Measurements from ENCODE around the gene EIF4G3. TPM values are rescaled to one million over a fixed set of nuclear protein-coding genes. Genes with fewer than 3 reads are reported as not detected.
"Not testable (repeated sequence)": the region's sequence is repeated elsewhere in the genome, so short reads cannot be mapped to it uniquely, and the experiment has no call there.

EIF4G3 gene
- total and polyA plus RNA-seq, 5 donors, result 17.9 to 48.5 (median 42.7) TPM

DNA sequence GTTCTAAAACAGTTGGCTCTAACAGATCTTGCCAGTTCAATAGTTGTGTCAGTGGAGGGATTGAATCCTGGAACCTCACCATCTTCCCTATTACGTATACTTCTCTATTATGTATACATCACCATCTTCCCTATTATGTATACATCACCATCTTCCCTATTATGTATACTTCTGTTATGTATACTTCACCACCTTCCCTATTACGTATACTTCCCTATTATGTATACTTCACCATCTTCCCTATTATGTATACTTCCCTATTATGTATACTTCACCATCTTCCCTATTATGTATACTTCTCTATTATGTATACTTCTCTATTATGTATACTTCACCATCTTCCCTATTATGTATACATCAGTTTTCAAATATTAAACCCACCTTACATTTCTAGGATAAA, 355.2 kb downstream of the EIF4G3 start:
- intact Hi-C loops (cut with DNase I), result no loop called here
- H3K4me3 ChIP-seq (ENCODE audit: low read length), result no peak overlapping the region
- H3K27ac ChIP-seq (ENCODE audit: low read length), result no peak overlapping the region
- H3K27me3 ChIP-seq (ENCODE audit: control insufficient read depth, insufficient read depth), result no peaks in the 10 kb centered on the region
- H3K9me3 ChIP-seq (ENCODE audit: control insufficient read depth, low read length), result no peaks in the 10 kb centered on the region
- no peaks in the 10 kb centered on the region for H3K4me1 ChIP-seq (ENCODE audit: control insufficient read depth, insufficient read depth, low read length)
- no peak for ATAC-seq
- DNase-seq, result no peak
- WGBS, result 49% methylated on average over 2 of the region's 2 CpGs

DNA sequence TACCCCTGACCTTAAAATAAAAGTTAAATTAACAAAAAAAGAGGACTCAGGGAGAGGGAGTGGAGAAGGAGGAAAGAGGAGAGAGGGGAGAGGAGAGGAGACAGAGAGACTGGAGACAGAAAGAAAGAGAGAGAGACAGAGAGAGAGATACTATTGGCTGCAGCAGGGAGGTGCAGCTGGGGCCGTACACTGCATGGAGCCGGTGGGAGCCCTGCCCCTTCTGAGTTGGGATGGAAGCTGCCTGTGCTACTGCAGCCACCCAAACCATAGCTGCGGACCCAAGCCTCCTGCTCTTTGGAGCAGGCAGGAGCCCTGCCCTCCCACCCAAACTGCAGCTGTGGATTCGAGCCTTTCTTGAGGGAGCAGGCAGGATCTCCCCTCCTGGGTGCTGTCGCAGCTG, 356.9 kb downstream of the EIF4G3 start:
- ATAC-seq (no peak), DNase-seq (no peak)
- Histone ChIP-seq H3K9me3 (ENCODE audit: control insufficient read depth, low read length) (no peaks in the 10 kb centered on the region), H3K27me3 (ENCODE audit: control insufficient read depth, insufficient read depth) (no peaks in the 10 kb centered on the region), H3K27ac (ENCODE audit: low read length) (no peak overlapping the region), H3K4me1 (ENCODE audit: control insufficient read depth, insufficient read depth, low read length) (no peaks in the 10 kb centered on the region), H3K4me3 (ENCODE audit: low read length) (no peak overlapping the region)
- WGBS, result 92% methylated on average over 5 of the region's 5 CpGs
- intact Hi-C loops (cut with DNase I), result no loop called here

DNA sequence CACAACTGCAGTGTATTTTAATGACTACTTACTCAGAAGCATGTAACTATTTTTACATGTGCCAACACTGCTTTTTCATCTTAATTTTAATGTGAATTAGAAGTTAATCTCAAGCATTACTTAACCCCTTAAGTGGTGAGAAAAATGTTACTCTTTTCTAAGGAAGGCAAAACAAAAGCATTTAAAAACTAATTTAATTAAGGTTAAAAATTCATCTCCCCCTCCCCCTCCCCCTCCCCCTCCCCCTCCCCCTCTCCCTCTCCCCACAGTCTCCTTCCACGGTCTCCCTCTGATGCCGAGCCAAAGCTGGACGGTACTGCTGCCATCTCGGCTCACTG, 362.2 kb downstream of the EIF4G3 start:
- ATAC-seq, result no peak
- H3K27ac ChIP-seq (ENCODE audit: low read length), result no peak overlapping the region
- H3K4me1 ChIP-seq (ENCODE audit: control insufficient read depth, insufficient read depth, low read length), result no peaks in the 10 kb centered on the region
- intact Hi-C loops (cut with DNase I), result no loop called here
- no CpG with 5 or more reads among the region's 4 CpGs for WGBS
- no peak overlapping the region for H3K4me3 ChIP-seq (ENCODE audit: low read length)
- no peaks in the 10 kb centered on the region for H3K27me3 ChIP-seq (ENCODE audit: control insufficient read depth, insufficient read depth)
- no peaks in the 10 kb centered on the region for H3K9me3 ChIP-seq (ENCODE audit: control insufficient read depth, low read length)
- no peak for DNase-seq

DNA sequence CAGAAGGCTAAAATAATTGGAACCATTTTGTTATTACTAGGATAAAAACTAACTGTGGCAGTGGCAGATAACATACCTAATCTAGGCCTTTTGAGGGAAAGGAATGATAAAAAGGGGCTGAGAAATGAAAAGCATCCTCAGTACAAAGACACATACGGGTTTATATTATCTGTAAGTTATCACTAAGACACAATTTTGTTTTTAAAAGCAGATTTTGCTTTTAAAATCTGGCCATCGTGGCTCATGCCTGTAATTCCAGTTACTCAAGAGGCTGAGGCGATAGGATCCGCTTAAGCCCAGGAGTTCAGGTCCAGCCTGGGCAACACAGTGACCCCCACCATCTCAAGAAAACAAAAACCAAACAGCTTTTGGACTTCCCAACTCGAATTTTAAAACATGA, 364.8 kb downstream of the EIF4G3 start:
- intact Hi-C loops (cut with DNase I), result no loop called here
- no peak for ATAC-seq
- WGBS, result 68% methylated on average over 5 of the region's 5 CpGs

DNA sequence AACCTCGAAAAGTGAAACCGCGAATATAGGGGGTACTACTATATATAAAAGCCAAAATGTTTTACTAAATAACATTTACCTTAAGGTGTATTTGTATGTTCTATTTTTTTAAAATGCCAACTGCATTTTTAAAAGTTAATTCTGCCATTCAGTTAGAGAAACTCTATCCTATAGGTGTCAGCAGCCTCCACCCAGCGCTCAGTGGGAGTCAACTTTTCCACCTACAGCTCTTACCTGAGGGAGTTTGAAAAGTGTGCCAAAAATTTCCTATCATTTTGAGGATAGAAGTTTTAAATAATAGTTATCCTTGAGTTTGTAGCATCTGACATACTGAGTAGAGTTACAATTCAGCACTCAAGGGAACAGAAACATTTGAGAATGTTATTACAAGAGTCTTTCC, 383.5 kb downstream of the EIF4G3 start:
- Histone ChIP-seq H3K4me3 (ENCODE audit: low read length) (no peak overlapping the region), H3K9me3 (ENCODE audit: control insufficient read depth, low read length) (no peaks in the 10 kb centered on the region), H3K27me3 (ENCODE audit: control insufficient read depth, insufficient read depth) (no peaks in the 10 kb centered on the region), H3K27ac (ENCODE audit: low read length) (no peak overlapping the region), H3K4me1 (ENCODE audit: control insufficient read depth, insufficient read depth, low read length) (no peaks in the 10 kb centered on the region)
- ATAC-seq, result no peak
- intact Hi-C loops (cut with DNase I), result no loop called here
- DNase-seq, result no peak
- WGBS, result 98% methylated on average over 4 of the region's 4 CpGs

More for the DNA sequence above, 364.8 kb downstream of the EIF4G3 start:
- H3K4me3 ChIP-seq (ENCODE audit: low read length), result no peak overlapping the region
- H3K27ac ChIP-seq (ENCODE audit: low read length), result no peak overlapping the region
- no peak for DNase-seq
- no peaks in the 10 kb centered on the region for H3K4me1 ChIP-seq (ENCODE audit: control insufficient read depth, insufficient read depth, low read length)
- H3K27me3 ChIP-seq (ENCODE audit: control insufficient read depth, insufficient read depth), result no peaks in the 10 kb centered on the region
- H3K9me3 ChIP-seq (ENCODE audit: control insufficient read depth, low read length), result no peaks in the 10 kb centered on the region

DNA sequence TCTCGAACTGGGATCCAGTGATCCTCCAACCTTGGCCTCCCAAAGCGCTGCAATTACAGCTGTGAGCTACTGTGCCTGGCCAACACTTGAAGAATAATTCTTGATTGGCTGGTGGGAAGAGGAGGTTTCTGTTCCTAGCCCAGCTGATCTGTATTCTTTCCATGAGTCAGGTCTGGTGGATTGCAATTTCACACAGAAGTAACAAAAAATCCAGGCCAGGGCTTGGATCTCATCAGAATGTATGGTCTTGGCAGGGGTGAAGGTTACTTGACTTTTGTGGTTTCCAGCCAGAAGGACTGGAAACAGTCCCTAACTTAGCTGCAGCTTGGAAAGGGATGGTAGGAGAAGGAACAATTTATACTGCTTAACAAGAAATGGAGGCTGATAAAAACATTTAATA, 384.5 kb downstream of the EIF4G3 start:
- intact Hi-C loops (cut with DNase I), result no loop called here
- H3K4me1 ChIP-seq (ENCODE audit: control insufficient read depth, insufficient read depth, low read length), result no peaks in the 10 kb centered on the region
- H3K4me3 ChIP-seq (ENCODE audit: low read length), result no peak overlapping the region
- no peaks in the 10 kb centered on the region for H3K9me3 ChIP-seq (ENCODE audit: control insufficient read depth, low read length)
- 70% methylated on average over 2 of the region's 2 CpGs for whole genome bisulfite sequencing
- no peak for ATAC-seq
- no peak for DNase-seq
- H3K27ac ChIP-seq (ENCODE audit: low read length), result no peak overlapping the region
- no peaks in the 10 kb centered on the region for H3K27me3 ChIP-seq (ENCODE audit: control insufficient read depth, insufficient read depth)

DNA sequence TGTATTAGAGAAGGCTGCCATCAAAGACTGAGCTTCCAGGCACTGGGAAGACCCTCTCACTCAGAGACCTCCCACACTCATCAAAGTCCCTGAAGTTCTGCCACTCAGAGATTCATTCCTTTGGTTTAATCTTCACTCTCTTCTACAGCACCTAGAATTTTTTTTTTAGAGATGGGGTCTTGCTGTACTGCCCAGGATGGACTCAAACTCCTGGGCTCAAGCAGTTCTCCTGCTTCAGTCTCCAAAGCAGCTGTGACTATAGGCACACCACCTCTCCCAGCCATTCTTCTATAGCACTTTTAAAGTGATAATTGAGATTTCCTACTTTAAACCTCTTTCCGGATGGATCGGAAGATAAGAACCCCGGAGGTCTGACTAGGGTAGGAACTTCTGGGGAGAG, 385.9 kb downstream of the EIF4G3 start:
- no peaks in the 10 kb centered on the region for H3K4me1 ChIP-seq (ENCODE audit: control insufficient read depth, insufficient read depth, low read length)
- no peak overlapping the region for H3K4me3 ChIP-seq (ENCODE audit: low read length)

DNA sequence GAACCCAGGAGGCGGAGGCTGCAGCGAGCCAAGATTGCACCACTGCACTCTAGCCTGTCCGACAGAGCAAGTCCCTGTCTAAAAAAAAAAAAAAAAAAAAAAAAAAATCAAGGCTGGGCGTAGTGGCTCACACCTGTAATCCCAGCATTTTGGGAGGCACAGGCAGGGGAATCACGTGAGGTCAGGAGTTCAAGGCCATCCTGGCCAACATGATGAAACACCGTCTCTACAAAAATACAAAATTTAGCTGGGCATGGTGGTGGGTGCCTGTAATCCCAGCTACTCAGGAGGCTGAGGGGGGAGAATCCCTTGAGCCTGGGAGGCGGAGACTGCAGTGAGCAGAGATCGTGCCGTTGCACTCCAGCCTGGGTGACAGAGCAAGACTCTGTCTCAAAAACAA, 387.1 kb downstream of the EIF4G3 start:
- H3K27me3 ChIP-seq (ENCODE audit: control insufficient read depth, insufficient read depth); H3K9me3 ChIP-seq (ENCODE audit: control insufficient read depth, low read length); H3K4me1 ChIP-seq (ENCODE audit: control insufficient read depth, insufficient read depth, low read length); DNase-seq; intact Hi-C loops (cut with DNase I); H3K4me3 ChIP-seq (ENCODE audit: low read length); ATAC-seq; H3K27ac ChIP-seq (ENCODE audit: low read length): not testable (repeated sequence)
- WGBS, result 92% methylated on average over 9 of the region's 9 CpGs

More for the DNA sequence above, 385.9 kb downstream of the EIF4G3 start:
- Histone ChIP-seq H3K9me3 (ENCODE audit: control insufficient read depth, low read length) (no peaks in the 10 kb centered on the region), H3K27ac (ENCODE audit: low read length) (no peak overlapping the region), H3K27me3 (ENCODE audit: control insufficient read depth, insufficient read depth) (no peaks in the 10 kb centered on the region)
- ATAC-seq (no peak), DNase-seq (no peak)
- WGBS, result 73% methylated on average over 3 of the region's 3 CpGs
- intact Hi-C loops (cut with DNase I), result no loop called here

DNA sequence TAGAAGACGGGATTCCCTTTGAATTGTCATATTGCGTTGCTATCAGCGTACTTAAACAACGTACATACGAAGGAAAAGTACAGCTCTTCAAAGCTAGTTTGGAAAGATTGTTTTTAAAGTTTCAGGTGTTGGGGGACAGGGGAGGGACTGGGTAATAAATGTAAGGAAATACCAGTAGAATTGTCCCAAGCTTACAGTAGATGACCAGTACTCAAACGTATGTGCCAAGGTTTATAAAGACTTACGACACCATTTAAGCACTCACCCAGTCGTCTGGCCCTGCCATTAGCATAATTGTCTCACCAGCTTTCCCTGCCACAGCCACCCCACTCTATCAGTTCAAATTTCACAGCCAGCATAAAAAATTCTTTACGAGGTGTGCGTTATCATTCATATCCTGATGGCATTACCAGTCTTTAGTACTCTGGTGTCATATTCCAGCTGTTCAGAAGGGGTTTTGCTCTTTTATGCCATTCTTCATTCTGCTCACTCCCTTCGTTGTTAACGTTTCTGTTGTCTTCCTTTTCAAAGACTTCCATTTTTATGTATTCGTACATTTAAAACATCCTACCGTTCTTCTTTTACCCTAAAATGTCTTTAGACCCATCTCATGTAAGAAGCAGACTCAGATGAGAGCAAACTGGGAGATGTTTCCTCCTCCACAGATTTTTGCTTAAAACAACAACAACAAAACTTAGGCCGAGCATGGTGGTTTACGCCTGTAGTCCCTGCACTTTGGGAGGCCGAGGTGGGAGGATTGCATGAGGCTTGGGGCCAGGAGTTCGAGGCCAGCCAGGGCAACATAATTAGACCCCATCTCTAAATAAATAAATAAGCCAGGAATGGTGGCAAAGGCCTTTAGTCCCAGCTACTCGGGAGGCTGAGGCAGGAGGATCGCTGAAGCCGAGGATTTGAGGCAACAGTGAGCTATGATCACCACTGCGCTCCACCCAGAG, 388.6 kb downstream of the EIF4G3 start:
- peak in 1 of 3 donors; percentile 17 for DNase-seq
- no peaks in the 10 kb centered on the region for H3K4me1 ChIP-seq (ENCODE audit: control insufficient read depth, insufficient read depth, low read length)
- 42% methylated on average over 22 of the region's 22 CpGs for WGBS
- intact Hi-C loops (cut with DNase I), result no loop called here
- no peaks in the 10 kb centered on the region for H3K27me3 ChIP-seq (ENCODE audit: control insufficient read depth, insufficient read depth)
- no peaks in the 10 kb centered on the region for H3K9me3 ChIP-seq (ENCODE audit: control insufficient read depth, low read length)
- no peak for ATAC-seq
- peak overlapping the region; percentile 100 for H3K27ac ChIP-seq (ENCODE audit: low read length)
- peak overlapping the region; percentile 98 for H3K4me3 ChIP-seq (ENCODE audit: low read length)

DNA sequence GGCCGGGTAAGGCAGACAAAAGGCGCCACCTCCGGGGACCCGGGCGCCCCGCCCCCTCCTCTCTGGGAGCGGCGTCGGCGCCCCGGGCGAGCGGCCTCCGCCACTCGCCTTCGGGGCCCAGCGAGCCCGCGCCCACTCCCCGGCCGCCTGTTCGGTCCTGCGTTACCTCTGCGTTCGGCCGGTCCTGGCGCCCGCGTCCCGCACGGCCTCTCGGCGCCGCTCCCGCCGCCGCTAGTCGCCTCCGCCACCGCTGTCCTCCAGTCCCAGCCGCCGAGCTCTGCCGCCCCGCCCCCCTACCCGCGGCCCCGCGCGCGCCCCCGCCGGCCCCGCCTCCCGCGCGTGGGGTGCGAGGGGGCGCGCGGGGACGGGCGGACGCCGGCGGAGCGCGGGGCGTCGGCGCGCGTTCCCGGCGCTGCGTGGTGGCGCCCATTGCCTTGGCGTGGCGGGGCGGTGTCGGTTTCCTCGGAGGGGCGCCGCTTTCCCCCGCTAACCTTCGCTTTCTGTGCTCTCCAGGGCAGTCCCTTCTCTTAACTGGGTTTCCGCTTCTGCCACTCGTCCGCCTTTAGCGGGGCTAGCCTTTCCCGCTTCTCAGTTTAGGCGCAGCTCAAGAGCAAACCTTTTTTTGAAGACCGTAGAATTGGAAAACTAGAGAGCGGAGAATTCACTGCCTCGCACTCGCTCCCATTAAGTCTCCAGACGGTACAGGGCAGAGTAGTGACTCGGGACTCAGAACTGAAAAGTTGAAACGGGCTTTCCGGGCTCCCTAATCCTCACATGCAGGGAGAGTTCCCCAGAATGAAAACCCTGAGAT, 389.5 kb downstream of the EIF4G3 start, which contains the start of gene HP1BP3:
Gene HP1BP3, minus strand, starts transcription at position 279 of the 811 bp plus-strand sequence. CDS start 6,867 bp downstream, outside the sequence.
- Histone ChIP-seq H3K4me3 (ENCODE audit: low read length) (peak within 1 kb of the TSS; percentile 98), H3K27ac (ENCODE audit: low read length) (peak within 1 kb of the TSS; percentile 100), H3K27me3 (ENCODE audit: control insufficient read depth, insufficient read depth) (no peaks in the 10 kb centered on the region), H3K4me1 (ENCODE audit: control insufficient read depth, insufficient read depth, low read length) (no peaks in the 10 kb centered on the region), H3K9me3 (ENCODE audit: control insufficient read depth, low read length) (no peaks in the 10 kb centered on the region)
- peak; percentile 69 to 87 for ATAC-seq
- intact Hi-C loops (cut with DNase I), result no loop called here
- whole genome bisulfite sequencing, result under 1% methylated on average over 99 of the region's 99 CpGs
- peak; percentile 80 to 94 (median 94) for DNase-seq

Measured in right cardiac atrium (tissue), 5 donors.